GM21526 (cell line): ENCODE data around the gene VEGFA.

Experiments
- ATAC-seq: cut with Tn5 transposase; IDR thresholded peaks from one replicate; pipeline ENCODE4 v1.9.1; 2021; ENCODE audit warnings: moderate library complexity; ENCODE audit not compliant: unreplicated experiment, low FRiP score

Gene VEGFA

DNA sequence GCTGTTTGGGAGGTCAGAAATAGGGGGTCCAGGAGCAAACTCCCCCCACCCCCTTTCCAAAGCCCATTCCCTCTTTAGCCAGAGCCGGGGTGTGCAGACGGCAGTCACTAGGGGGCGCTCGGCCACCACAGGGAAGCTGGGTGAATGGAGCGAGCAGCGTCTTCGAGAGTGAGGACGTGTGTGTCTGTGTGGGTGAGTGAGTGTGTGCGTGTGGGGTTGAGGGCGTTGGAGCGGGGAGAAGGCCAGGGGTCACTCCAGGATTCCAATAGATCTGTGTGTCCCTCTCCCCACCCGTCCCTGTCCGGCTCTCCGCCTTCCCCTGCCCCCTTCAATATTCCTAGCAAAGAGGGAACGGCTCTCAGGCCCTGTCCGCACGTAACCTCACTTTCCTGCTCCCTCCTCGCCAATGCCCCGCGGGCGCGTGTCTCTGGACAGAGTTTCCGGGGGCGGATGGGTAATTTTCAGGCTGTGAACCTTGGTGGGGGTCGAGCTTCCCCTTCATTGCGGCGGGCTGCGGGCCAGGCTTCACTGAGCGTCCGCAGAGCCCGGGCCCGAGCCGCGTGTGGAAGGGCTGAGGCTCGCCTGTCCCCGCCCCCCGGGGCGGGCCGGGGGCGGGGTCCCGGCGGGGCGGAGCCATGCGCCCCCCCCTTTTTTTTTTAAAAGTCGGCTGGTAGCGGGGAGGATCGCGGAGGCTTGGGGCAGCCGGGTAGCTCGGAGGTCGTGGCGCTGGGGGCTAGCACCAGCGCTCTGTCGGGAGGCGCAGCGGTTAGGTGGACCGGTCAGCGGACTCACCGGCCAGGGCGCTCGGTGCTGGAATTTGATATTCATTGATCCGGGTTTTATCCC, at the start of gene VEGFA:
Gene VEGFA (plus strand): TSS at position 686 of the 846 bp plus-strand sequence.
- ATAC-seq = peak; percentile 46

DNA sequence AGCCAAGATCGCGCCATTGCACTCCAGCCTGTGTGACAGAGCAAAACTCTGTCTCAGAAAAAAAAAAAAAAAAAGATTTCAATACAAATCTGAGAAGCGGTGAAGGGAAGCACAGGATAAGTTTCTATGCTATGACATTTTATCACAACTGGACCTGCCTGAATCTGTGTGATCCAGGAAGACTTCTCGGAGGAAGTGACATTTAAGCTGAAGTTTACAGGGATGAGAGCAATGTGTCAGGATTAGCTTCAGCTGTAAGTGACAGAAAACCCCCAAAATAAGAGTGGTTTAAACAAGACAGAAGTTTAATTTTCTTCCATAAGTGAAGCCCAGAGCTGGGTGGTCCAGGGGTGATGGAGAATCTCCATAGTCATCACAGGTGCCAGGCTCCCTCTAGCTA, 49.0 kb upstream of the VEGFA start:
- no peak for ATAC-seq

GRCh38 chr6:43722920-43723545, 47.0 kb upstream of the VEGFA start:
- no peak for ATAC-seq

GRCh38 chr6:43723737-43724295, 46.2 kb upstream of the VEGFA start:
- ATAC-seq = peak; percentile 55

- no peak for ATAC-seq
Observed at GRCh38 chr6:43724354-43724753, 45.7 kb upstream of the VEGFA start.

GRCh38 chr6:43724914-43725642, 44.9 kb upstream of the VEGFA start:
- peak; percentile 49 for ATAC-seq

- no peak for ATAC-seq
Observed at GRCh38 chr6:43725643-43726580, 44.1 kb upstream of the VEGFA start.

DNA sequence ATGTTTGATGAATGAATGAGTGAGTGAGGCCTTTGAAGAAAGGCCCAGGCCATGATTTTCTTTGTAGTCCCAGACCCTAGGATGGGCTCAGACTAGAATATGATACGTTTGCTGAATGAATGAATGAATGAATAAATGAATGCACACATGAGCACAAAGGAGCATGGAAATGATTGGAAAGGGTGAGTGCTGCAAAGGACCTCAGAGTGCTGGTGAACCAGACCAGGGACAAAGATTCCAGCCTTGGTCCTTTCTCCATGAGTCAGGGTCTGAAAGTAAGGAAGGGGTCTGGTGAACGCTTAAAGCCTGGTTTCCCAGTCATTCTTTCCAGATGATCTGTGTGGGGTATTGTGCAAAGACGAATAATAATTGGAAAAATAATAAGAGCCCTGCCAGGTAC, 42.4 kb upstream of the VEGFA start:
- no peak for ATAC-seq

- ATAC-seq = no peak
Observed at GRCh38 chr6:43728586-43728985, 41.4 kb upstream of the VEGFA start.

DNA sequence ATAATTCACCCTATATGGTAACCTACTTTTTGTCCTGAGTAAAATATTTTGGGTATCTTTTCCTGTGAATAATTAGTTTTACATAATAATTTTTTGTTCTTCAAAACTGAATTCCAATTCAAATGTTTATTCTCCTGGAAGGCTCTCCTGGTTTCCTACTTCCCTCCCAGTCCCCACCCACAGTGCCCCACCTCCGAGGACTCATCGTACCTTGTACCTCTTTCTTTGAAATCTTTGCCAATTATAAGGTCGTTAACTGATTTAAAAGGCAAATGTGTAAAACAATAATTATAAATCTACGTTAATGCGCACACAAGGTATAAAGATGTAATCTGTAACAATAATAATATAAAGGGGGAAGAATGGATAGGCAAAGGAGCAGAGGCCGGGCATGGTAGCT, 40.5 kb upstream of the VEGFA start:
- no peak for ATAC-seq

- ATAC-seq = no peak
Observed at GRCh38 chr6:43730634-43731033, 39.4 kb upstream of the VEGFA start.

DNA sequence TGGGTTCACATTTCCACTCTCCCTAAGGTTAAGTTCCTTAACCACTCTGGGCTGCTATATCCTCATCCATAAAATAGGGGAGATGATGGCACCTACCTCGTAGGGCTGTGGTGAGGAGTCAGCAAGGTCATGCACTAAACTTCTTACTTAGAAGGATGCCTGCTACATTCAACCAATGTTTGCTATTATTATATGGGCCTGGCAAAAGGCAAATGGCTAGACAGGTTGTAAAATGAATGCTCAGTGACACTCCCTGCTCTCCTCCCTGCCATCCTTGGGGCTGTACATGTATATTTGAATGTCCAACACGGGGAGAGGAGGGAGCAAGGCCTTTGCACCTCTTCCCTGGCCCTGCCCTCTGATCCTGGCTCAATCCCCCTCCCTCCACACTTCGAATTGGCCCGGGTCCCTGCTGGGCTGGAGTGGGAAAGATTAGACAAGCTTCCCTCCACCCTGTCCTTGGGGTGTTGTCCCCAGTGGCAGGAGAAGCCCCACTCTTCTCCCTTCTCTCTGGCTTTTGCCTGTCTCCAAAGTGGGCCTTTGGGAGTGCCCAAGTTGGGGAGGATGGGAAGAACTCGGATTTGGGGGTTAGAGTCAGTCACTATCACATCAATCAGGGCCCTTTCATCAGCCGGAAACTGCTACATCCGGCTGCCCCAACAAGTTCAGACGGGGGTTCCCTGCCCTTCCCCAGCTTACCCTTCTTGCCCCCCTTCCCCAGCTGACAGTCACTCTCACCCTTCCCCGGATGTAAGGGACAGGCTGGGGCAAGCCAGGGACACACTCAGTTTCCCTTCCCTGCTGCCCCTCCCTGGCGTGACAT, 36.3 kb upstream of the VEGFA start:
- ATAC-seq = no peak

- ATAC-seq = no peak
Observed at GRCh38 chr6:43734294-43734665, 35.7 kb upstream of the VEGFA start.

DNA sequence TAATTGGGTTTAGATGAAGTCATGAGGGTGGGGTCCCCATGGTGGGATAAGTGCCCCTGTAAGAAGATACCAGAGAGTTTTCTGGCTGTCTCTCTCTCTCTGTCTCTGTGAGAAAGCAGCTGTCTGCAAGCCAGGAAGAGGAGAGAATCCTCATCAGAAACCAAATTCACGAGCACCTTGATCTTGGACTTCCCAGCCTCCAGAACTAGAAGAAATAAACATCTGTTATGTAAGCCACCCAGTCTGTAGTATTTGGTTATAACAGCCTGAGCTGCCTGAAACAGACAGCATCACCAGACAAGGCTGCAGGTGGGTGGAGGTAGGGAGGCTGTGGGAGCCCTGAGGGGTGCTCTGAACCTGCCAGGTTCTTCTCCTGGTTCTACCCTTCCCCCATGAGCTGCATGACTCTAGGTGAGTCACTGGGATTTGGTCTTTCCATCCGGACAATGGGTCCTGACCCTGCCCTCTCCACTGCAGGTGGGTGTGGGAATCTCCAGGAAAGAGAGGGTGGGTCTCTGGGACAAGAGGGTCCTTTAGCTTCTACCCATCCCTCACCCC, 34.3 kb upstream of the VEGFA start:
- no peak for ATAC-seq

DNA sequence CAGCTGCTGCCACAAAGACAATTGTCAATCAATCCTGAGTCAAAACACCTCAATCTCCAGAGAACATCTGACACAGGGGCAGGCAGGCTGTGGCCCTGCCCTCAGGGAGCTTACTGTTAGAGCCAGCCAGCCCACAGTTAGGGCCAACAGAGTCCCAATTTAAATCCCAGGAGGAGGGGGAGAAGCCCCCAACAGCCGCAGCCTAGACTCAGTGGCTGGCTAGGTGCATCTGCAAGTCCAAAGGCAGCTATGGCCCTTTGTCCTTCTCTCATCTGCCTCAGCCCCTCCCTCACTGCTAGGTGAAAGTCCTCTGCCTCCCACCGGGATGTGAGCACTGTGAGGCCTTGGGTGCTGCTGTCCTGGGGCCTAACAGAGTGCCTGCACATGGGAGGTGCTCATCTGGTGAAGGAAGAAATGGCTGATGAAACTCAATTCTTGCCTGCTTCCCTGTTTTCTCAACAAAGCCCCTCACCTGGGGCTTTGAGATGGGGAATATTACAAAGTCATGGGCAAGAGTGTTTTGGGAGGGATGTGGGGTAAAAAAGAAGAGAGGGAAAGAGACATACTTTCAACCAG, 33.7 kb upstream of the VEGFA start:
- no peak for ATAC-seq

GRCh38 chr6:43736844-43737243, 33.2 kb upstream of the VEGFA start:
- ATAC-seq = no peak

- no peak for ATAC-seq
Observed at GRCh38 chr6:43737272-43738081, 32.5 kb upstream of the VEGFA start.

GRCh38 chr6:43738267-43738676, 31.7 kb upstream of the VEGFA start:
- no peak for ATAC-seq
